Tibial nerve (tissue), 4 donors: Measurements from ENCODE around the gene ZNF232.

Experiments
- CTCF ChIP-seq, 5 experiments: fragments of 200-600 bp in 3 of 5; fragments of 450-650 bp in 2 of 5; sonication (generic) in 3 of 5; IDR thresholded peaks; one replicate each; pipeline ENCODE4 v1.5.1; 2016 to 2019; ENCODE audit warnings: antibody characterized with exemption in 5 of 5, mild to moderate bottlenecking in 3 of 5, moderate library complexity in 2 of 5
- EP300 ChIP-seq, 2 donors: sonication (generic); formaldehyde crosslinking; IDR thresholded peaks; one replicate each; pipeline ENCODE4 v1.6.1; 2017; ENCODE audit warnings: antibody characterized with exemption in 2 of 2, mild to moderate bottlenecking in 1 of 2

GRCh38 chr17:5123343-5124124 is 11.9 kb upstream of the ZNF232 start:
- no peak for TF ChIP-seq CTCF (IDR thresholded peaks at IDR 0.05)
- no peak for TF ChIP-seq EP300 (IDR thresholded peaks at IDR 0.05)
